Type B pancreatic cell (in vitro differentiated cells): ENCODE measurements around the gene MARCHF7. TPM values are rescaled to one million over a fixed set of nuclear protein-coding genes. Genes with fewer than 3 reads are reported as not detected.
A peak's percentile ranks its signal among the peaks of the same experiment; 100 is the strongest.
"Not testable (repeated sequence)": the region's sequence is repeated elsewhere in the genome, so short reads cannot be mapped to it uniquely, and the experiment has no call there.

Experiments used
- DNase-seq: peaks from one replicate; pipeline ENCODE4 v3.0.0; 2021; ENCODE audit warnings: mixed read lengths; ENCODE audit not compliant: unreplicated experiment; ENCODE audit errors: extremely low spot score
- H3K27ac Mint-ChIP-seq: 2 replicates; pipeline ENCODE4 v1.8.0; 2021; ENCODE audit warnings: mild to moderate bottlenecking, mixed read lengths
- H3K27me3 Mint-ChIP-seq: 2 replicates; pipeline ENCODE4 v1.8.0; 2021; ENCODE audit warnings: mixed read lengths
- H3K36me3 Mint-ChIP-seq: 2 replicates; pipeline ENCODE4 v1.8.0; 2021; ENCODE audit warnings: mixed read lengths
- H3K4me1 Mint-ChIP-seq: one replicate; pipeline ENCODE4 v1.8.0; 2021; ENCODE audit warnings: mixed read lengths; ENCODE audit not compliant: unreplicated experiment
- H3K4me3 Mint-ChIP-seq: 2 replicates; pipeline ENCODE4 v1.8.0; 2021; ENCODE audit warnings: mild to moderate bottlenecking, mixed read lengths
- H3K9me3 Mint-ChIP-seq: 2 replicates; pipeline ENCODE4 v1.8.0; 2021; ENCODE audit warnings: mixed read lengths
- CTCF ChIP-seq: fragments of 200-600 bp; sonication (generic); conservative IDR thresholded peaks from 2 replicates; pipeline ENCODE4 v1.5.0; 2021; ENCODE audit warnings: antibody characterized with exemption, mild to moderate bottlenecking
- long read RNA-seq: library from polyadenylated mRNA; unstranded; transcript quantifications from one replicate; pipeline ENCODE4 v2.0.0, GENCODE V29; 2020
- total RNA-seq: library from RNA; stranded (reverse); gene quantifications from 2 replicates; pipeline ENCODE4 v1.2.1, GENCODE V29; 2021; ENCODE audit warnings: low replicate concordance

Gene MARCHF7
- 96.1 and 104 TPM in 2 replicates for total RNA-seq
- long read RNA-seq, full-length matches to known transcripts: 57 of 336 reads
- long read RNA-seq, partial matches to known transcripts: 147 of 336 reads
- long read RNA-seq, other reads (novel, unspliced or antisense): 132 of 336 reads

GRCh38 chr2:159712143-159712928 lies at the start of gene MARCHF7:
MARCHF7 (plus strand) TSS chr2:159712506; CDS start chr2:159729023, 16,517 bp downstream.
- Mint-ChIP-seq H3K4me3 (peak within 1 kb of the TSS; percentile 99), H3K9me3 (peaks cover 5% of the 10 kb centered on the region), H3K27me3 (no peaks in the 10 kb centered on the region), H3K27ac (peak within 1 kb of the TSS; percentile 91), H3K4me1 (peaks cover 33% of the 10 kb centered on the region), H3K36me3 (peaks cover 22% of the 10 kb centered on the region)
- TF ChIP-seq CTCF: peak; percentile 77
- peak; percentile 98 for DNase-seq

GRCh38 chr2:159667423-159667822 lies 44.9 kb upstream of the MARCHF7 start:
- not testable (repeated sequence) for H3K9me3 Mint-ChIP-seq, DNase-seq, H3K4me1 Mint-ChIP-seq, H3K4me3 Mint-ChIP-seq, H3K36me3 Mint-ChIP-seq, H3K27me3 Mint-ChIP-seq, H3K27ac Mint-ChIP-seq

- no peak overlapping the region for H3K4me3 Mint-ChIP-seq
- no peaks in the 10 kb centered on the region for H3K4me1 Mint-ChIP-seq
- no peaks in the 10 kb centered on the region for H3K36me3 Mint-ChIP-seq
- H3K9me3 Mint-ChIP-seq: no peaks in the 10 kb centered on the region
- TF ChIP-seq CTCF: no peak
- DNase-seq: no peak
- no peaks in the 10 kb centered on the region for H3K27me3 Mint-ChIP-seq
- no peak overlapping the region for H3K27ac Mint-ChIP-seq
These were observed 41.3 kb upstream of the MARCHF7 start for GRCh38 chr2:159671047-159671446.

GRCh38 chr2:159677654-159678053 lies 34.7 kb upstream of the MARCHF7 start:
- peak; percentile 52 for TF ChIP-seq CTCF
- no peaks in the 10 kb centered on the region for H3K36me3 Mint-ChIP-seq
- no peak overlapping the region for H3K27ac Mint-ChIP-seq
- H3K4me1 Mint-ChIP-seq: peaks cover under 1% of the 10 kb centered on the region
- H3K27me3 Mint-ChIP-seq: no peaks in the 10 kb centered on the region
- DNase-seq: no peak
- no peak overlapping the region for H3K4me3 Mint-ChIP-seq
- H3K9me3 Mint-ChIP-seq: no peaks in the 10 kb centered on the region

GRCh38 chr2:159680692-159681091 lies 31.6 kb upstream of the MARCHF7 start:
- no peaks in the 10 kb centered on the region for H3K27me3 Mint-ChIP-seq
- H3K4me1 Mint-ChIP-seq: peaks cover 5% of the 10 kb centered on the region
- no peaks in the 10 kb centered on the region for H3K36me3 Mint-ChIP-seq
- TF ChIP-seq CTCF: no peak
- no peak for DNase-seq
- H3K4me3 Mint-ChIP-seq: no peak overlapping the region
- no peaks in the 10 kb centered on the region for H3K9me3 Mint-ChIP-seq
- H3K27ac Mint-ChIP-seq: no peak overlapping the region

- Mint-ChIP-seq H3K27me3 (no peaks in the 10 kb centered on the region), H3K9me3 (no peaks in the 10 kb centered on the region), H3K36me3 (no peaks in the 10 kb centered on the region), H3K27ac (peak overlapping the region; percentile 29), H3K4me3 (no peak overlapping the region), H3K4me1 (peaks cover 5% of the 10 kb centered on the region)
- no peak for TF ChIP-seq CTCF
- DNase-seq: no peak
These were observed 28.5 kb upstream of the MARCHF7 start for GRCh38 chr2:159683817-159684216.
